Keratinocyte (primary cell): Measurements from ENCODE around the gene PTGDS. TPM values are rescaled to one million over a fixed set of nuclear protein-coding genes. Genes with fewer than 3 reads are reported as not detected.

ENCODE experiments used
- DNase-seq: peaks from one replicate; pipeline ENCODE4 v3.0.0-alpha.2; 2011; ENCODE audit warnings: low read depth, missing footprints, low spot score
- FAIRE-seq: peaks from 2 replicates; lab custom pipeline; 2011; peaks lifted over from hg19 to GRCh38; lab: Jason Lieb, UNC
- H2AFZ ChIP-seq: 2 replicates; pipeline ENCODE4 v1.6.0; 2012; ENCODE audit warnings: low read length, control low read depth, inconsistent platforms; ENCODE audit not compliant: control insufficient read depth
- H3K27ac ChIP-seq: 2 replicates; pipeline ENCODE4 v1.5.1; 2011; ENCODE audit warnings: low read length; ENCODE audit not compliant: control insufficient read depth, insufficient read depth
- H3K27me3 ChIP-seq: 3 replicates; pipeline ENCODE4 v1.6.0; 2011; ENCODE audit warnings: low read length; ENCODE audit not compliant: control insufficient read depth, insufficient read depth; ENCODE audit errors: extremely low read depth
- H3K36me3 ChIP-seq, 2 experiments: 2 replicates in 1 of 2; 3 replicates in 1 of 2; pipeline ENCODE4 v1.5.1; 2011; ENCODE audit warnings: low read length in 2 of 2, mild to moderate bottlenecking in 1 of 2; ENCODE audit not compliant: control insufficient read depth in 2 of 2, insufficient read depth in 2 of 2; ENCODE audit errors: extremely low read depth in 1 of 2
- H3K4me1 ChIP-seq: 3 replicates; pipeline ENCODE4 v1.5.1; 2011; ENCODE audit warnings: low read length; ENCODE audit not compliant: control insufficient read depth, insufficient read depth; ENCODE audit errors: extremely low read depth
- H3K4me2 ChIP-seq: 3 replicates; pipeline ENCODE4 v1.6.0; 2011; ENCODE audit warnings: low read depth, low read length; ENCODE audit not compliant: control insufficient read depth, insufficient read depth; ENCODE audit errors: extremely low read depth
- H3K4me3 ChIP-seq, 3 experiments: fragments of 200-600 bp in 1 of 3; sonication (generic) in 1 of 3; 2 replicates in 2 of 3; 3 replicates in 1 of 3; pipeline ENCODE4 v1.5.1; 2011 to 2016; ENCODE audit warnings: low read length in 3 of 3, mild to moderate bottlenecking in 3 of 3, control low read depth in 2 of 3, inconsistent platforms in 1 of 3, low read depth in 1 of 3, mixed read lengths in 1 of 3, mixed run types in 1 of 3, moderate library complexity in 1 of 3; ENCODE audit not compliant: control insufficient read depth in 2 of 3, insufficient read depth in 2 of 3; ENCODE audit errors: extremely low read depth in 1 of 3
- H3K79me2 ChIP-seq: 2 replicates; pipeline ENCODE4 v1.6.0; 2012; ENCODE audit warnings: low read length; ENCODE audit not compliant: control insufficient read depth, insufficient read depth
- H3K9ac ChIP-seq: 3 replicates; pipeline ENCODE4 v1.6.0; 2011; ENCODE audit warnings: low read length; ENCODE audit not compliant: control insufficient read depth, insufficient read depth; ENCODE audit errors: extremely low read depth
- H3K9me1 ChIP-seq: 3 replicates; pipeline ENCODE4 v1.6.0; 2011; ENCODE audit warnings: low read length; ENCODE audit not compliant: control insufficient read depth, insufficient read depth; ENCODE audit errors: extremely low read depth
- H3K9me3 ChIP-seq: 2 replicates; pipeline ENCODE4 v1.5.1; 2012; ENCODE audit warnings: low read depth, low read length; ENCODE audit not compliant: control insufficient read depth
- H4K20me1 ChIP-seq: 3 replicates; pipeline ENCODE4 v1.6.0; 2011; ENCODE audit warnings: low read length; ENCODE audit not compliant: control insufficient read depth, insufficient read depth; ENCODE audit errors: extremely low read depth
- EZH2 ChIP-seq: IDR thresholded peaks from one replicate; pipeline ENCODE4 v1.6.1; 2012; ENCODE audit warnings: inconsistent platforms, mild to moderate bottlenecking, low read length, moderate library complexity
- dilution Hi-C: fragments of 300-500 bp; cut with MboI; formaldehyde crosslinking; loops from one replicate; pipeline ENCODE4 v1.7.0; 2020; ENCODE audit warnings: low sequenced_read_pairs; ENCODE audit not compliant: extremely low pct_ligation_motif_present
- polyA plus RNA-seq, 5 experiments: library from polyadenylated mRNA; depleted of rRNA in 3 of 5; stranded (reverse) in 3 of 5; stranded (forward) in 1 of 5; unstranded in 1 of 5; fragments of >200 nt; gene quantifications; 1 replicate in 1 of 5; 2 replicates in 3 of 5; 3 replicates in 1 of 5; pipeline versions ENCODE4 v1.2.1 to v1.2.3, GENCODE V29; 2011 to 2012; ENCODE audit warnings: missing spikeins in 2 of 5, low read depth in 1 of 5, low replicate concordance in 1 of 5
- TF ChIP-seq, protein P1 (sequence below), 3 experiments: IDR thresholded peaks in 1 of 3; conservative IDR thresholded peaks in 1 of 3; optimal IDR thresholded peaks in 1 of 3; 2 replicates in 2 of 3; 3 replicates in 1 of 3; pipeline versions ENCODE3 to v1.5.1; 2011; ENCODE audit warnings: low read length in 3 of 3, mild to moderate bottlenecking in 3 of 3, moderate library complexity in 2 of 3, control low read depth in 1 of 3, inconsistent platforms in 1 of 3; ENCODE audit not compliant: insufficient read depth in 2 of 3; ENCODE audit errors: extremely low read depth in 1 of 3

The PTGDS gene
- polyA plus RNA-seq, 1 donor (not counting 4 experiments of a cell fraction or from before 2014, with no cell fraction given) = not detected

DNA sequence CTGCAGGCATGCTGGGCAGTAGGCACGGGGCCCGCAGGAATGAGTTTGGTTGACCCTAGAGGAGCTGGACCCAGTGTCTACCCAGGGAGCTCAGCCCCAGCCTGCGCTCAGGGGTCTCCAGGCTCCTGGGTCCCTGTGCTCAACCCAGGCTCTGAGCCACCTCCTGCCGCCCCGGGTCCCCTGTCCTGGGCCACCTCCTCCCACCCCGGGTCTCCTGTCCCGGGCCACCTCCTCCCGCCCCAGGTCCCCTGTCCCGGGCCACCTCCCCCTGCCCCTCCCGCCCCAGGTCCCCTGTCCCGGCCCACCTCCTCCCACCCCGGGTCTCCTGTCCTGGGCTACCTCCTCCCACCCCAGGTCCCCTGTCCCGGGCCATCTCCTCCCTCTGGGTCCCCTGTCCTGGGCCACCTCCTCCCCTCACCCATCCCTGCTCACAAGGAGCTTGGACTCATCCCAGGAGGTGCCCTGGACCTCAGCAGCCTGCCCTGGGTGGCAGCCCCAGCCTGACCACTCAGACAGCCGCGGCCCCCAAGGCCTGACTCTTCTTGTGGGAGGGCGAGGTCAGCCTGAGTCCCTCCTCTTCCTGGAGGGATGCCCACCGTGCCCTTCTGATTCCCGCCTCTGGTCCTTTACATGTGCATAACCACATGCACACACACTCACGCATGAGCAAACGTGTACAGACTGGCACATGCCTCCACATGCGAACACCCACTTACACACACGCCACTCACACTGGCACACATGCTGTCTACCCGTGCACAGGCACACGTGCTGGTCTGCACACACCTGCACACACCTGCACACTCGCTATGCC lies 22.8 kb upstream of the PTGDS start:
- Histone ChIP-seq H3K4me3 (no peak overlapping the region), H3K79me2 (no peaks in the 10 kb centered on the region), H3K27me3 (peaks cover 5% of the 10 kb centered on the region), H4K20me1 (no peaks in the 10 kb centered on the region), H3K4me2 (no peak overlapping the region), H3K9me1 (no peaks in the 10 kb centered on the region), H3K4me1 (peaks cover 5% of the 10 kb centered on the region), H3K27ac (no peak overlapping the region), H3K36me3 (no peaks in the 10 kb centered on the region), H3K9me3 (no peaks in the 10 kb centered on the region), H2AFZ (no peak overlapping the region), H3K9ac (no peak overlapping the region)
- DNase-seq (no peak), FAIRE-seq (no peak)
- TF ChIP-seq EZH2 = no peak
- TF ChIP-seq, protein P1, sequence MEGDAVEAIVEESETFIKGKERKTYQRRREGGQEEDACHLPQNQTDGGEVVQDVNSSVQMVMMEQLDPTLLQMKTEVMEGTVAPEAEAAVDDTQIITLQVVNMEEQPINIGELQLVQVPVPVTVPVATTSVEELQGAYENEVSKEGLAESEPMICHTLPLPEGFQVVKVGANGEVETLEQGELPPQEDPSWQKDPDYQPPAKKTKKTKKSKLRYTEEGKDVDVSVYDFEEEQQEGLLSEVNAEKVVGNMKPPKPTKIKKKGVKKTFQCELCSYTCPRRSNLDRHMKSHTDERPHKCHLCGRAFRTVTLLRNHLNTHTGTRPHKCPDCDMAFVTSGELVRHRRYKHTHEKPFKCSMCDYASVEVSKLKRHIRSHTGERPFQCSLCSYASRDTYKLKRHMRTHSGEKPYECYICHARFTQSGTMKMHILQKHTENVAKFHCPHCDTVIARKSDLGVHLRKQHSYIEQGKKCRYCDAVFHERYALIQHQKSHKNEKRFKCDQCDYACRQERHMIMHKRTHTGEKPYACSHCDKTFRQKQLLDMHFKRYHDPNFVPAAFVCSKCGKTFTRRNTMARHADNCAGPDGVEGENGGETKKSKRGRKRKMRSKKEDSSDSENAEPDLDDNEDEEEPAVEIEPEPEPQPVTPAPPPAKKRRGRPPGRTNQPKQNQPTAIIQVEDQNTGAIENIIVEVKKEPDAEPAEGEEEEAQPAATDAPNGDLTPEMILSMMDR (optimal IDR thresholded peaks at IDR 0.05 in 1 of 3, IDR thresholded peaks at IDR 0.05 in 1 of 3, conservative IDR thresholded peaks at IDR 0.05 in 1 of 3; ENCODE audit: extremely low read depth in 1 of 3, insufficient read depth in 2 of 3, low read length in 3 of 3) = no peak
- dilution Hi-C loops = no loop called here

DNA sequence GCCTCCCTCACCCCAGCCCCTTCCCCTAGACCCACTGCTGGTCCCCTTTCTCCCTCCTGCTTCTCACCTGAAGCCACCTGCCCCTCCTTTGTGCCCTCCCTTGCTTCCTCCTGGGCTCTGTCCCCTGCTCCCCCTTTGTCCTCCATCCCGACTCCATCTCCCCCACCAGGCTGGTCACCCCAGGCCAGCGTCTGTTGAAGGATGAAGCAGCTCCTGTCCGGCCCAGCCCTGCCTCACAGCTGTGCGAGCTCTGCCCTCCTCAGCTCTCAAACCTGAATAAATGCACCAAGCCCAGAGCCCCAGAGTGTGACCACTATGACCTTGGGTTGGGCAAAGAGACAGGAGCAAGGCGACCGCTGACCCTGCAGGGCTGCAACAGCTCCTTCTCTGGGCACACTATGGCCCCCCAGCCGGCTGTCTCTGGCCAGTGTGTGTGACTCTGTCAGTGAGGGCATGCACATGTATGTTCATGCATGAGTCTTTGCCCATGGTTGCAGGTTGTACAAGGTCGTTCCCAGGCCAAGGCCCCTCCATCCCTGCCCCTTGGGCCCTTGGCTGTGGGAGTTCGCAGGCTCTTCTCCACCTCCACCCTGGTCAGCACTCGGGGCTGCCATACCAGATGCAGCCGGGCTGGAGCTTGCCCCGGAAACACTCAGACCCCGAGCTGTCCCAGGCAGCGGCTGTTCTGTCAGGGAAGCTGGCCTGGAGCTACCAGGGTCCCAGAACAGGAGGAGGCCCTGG lies 21.9 kb upstream of the PTGDS start:
- Histone ChIP-seq H3K36me3 (no peaks in the 10 kb centered on the region), H3K9me1 (no peaks in the 10 kb centered on the region), H3K27me3 (peaks cover 5% of the 10 kb centered on the region), H4K20me1 (no peaks in the 10 kb centered on the region), H3K9me3 (no peaks in the 10 kb centered on the region), H3K9ac (no peak overlapping the region), H3K27ac (no peak overlapping the region), H2AFZ (no peak overlapping the region), H3K4me3 (no peak overlapping the region), H3K4me2 (no peak overlapping the region), H3K79me2 (no peaks in the 10 kb centered on the region), H3K4me1 (peaks cover 1% of the 10 kb centered on the region)
- TF ChIP-seq EZH2 = no peak
- TF ChIP-seq, protein P1 (optimal IDR thresholded peaks at IDR 0.05 in 1 of 3, IDR thresholded peaks at IDR 0.05 in 1 of 3, conservative IDR thresholded peaks at IDR 0.05 in 1 of 3; ENCODE audit: extremely low read depth in 1 of 3, insufficient read depth in 2 of 3, low read length in 3 of 3) = no peak
- FAIRE-seq (no peak), DNase-seq (no peak)
- dilution Hi-C loops = no loop called here
